Stimulated activated CD8-positive, alpha-beta memory T cell treated with anti-CD3 and anti-CD28 coated beads, Interleukin-4, amount 100 ng/mL, for 48 hours (primary cell): ENCODE data around the gene RNF220.

Experiments used
- DNase-seq: peaks from one replicate; pipeline ENCODE4 v3.0.0-alpha.2; 2020

The RNF220 gene

DNA sequence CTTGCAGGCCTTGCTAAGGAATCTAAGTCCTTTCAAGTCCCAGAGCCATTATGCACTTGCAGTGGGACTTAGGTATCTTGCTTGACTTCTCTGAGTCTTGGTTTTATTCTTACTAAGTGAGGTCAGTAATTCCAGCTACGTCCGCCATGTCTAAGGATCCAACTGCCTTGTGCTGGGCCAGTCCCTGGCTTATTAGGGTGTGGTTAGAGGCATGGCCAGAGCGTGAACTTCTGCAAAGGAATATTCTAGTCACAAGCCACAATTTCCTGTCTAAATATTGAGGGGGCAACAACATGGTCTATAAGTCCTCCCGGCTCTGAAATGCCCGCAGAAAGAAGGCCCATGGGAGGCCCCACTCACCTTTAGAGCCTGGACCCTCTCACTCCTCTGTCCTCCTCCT, 186.3 kb downstream of the RNF220 start:
- no peak for DNase-seq

GRCh38 chr1:44592208-44593145, 187.4 kb downstream of the RNF220 start:
- no peak for DNase-seq

DNA sequence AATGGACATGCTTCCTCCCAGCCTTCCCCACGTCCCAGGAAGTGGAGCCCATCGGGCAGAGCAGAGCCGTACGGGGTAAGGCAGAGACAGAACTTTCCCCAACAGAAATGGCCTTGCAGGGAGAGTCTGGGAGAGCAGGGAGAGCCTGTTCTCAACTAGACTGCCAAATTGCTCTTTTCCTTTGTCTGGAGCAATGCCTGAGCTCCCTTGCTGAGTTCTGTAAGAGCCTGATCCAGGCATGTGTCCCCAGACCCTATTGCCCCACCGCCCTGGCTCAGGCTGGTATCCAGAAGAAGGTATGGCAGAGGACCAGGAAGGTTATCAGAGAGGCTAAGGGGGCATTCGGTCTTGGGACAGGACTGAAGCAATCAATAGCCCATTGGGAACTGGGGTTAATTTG, 189.3 kb downstream of the RNF220 start:
- no peak for DNase-seq

- peak; percentile 94 for DNase-seq
Measured at GRCh38 chr1:44594871-44595735, 190.0 kb downstream of the RNF220 start.

GRCh38 chr1:44596511-44596910, 191.5 kb downstream of the RNF220 start:
- DNase-seq = no peak

- DNase-seq = no peak
Measured at GRCh38 chr1:44598167-44598566, 193.1 kb downstream of the RNF220 start.

- no peak for DNase-seq
Measured at GRCh38 chr1:44602634-44603628, 197.9 kb downstream of the RNF220 start.

DNA sequence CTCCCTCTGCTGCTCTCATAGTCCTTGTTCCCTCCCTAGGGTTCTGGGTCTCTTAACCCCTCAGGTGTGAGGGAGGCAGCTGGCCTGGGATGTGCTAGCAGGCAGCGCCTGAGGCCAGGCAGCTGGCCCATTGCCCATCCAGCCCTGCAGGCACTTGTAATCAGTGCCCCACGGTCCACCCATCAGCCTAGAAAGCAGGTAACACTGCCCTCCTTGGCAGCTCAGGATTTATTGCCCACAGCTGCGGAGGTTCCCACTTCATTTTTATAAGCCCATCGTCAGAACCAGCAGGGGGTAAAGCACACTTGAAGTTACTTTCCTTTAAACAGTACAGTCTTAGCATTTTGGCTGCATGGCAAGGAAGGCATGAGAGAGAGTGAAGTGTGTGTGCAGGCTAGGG, 198.7 kb downstream of the RNF220 start:
- no peak for DNase-seq

GRCh38 chr1:44604157-44604955, 199.3 kb downstream of the RNF220 start:
- no peak for DNase-seq

- DNase-seq = no peak
Measured at GRCh38 chr1:44605914-44606615, 201.0 kb downstream of the RNF220 start.

GRCh38 chr1:44606701-44607281, 201.7 kb downstream of the RNF220 start:
- no peak for DNase-seq

DNA sequence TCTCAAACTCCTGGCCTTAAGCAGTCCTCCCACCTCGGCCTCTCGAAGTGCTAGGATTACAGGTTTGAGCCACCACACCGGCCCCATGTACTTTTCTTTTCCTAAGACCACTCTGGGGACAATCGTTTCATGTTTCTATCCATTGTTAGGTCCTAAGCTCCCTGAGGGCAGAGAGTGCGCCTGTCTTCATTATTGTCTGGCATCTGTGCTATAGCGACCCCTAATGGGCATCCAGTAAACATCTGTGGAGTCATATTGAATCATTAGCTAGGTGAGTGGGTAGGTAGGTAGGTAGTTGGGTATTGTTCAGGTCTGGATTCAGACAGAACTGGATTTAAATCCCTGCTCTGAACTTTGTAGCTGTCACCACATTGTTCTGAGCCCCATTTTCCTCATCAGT, 203.1 kb downstream of the RNF220 start:
- no peak for DNase-seq

DNA sequence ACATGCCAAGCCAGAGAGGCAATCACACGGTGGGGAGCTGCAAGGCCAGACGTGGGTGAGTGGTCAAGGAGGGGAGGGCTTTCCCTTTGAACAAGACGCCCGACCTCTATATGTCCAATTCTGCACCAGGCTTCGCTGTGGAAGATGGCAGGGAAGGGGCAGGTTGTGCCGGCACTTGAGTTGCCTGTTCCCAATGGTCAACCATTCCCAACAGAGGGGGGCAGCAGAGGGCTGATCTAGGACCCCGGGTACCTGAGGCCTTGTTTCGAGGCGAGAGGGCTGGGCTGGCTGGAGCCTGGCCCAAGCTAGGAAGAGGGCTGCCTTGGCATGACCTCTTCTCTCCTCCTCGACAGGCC, 204.3 kb downstream of the RNF220 start:
- DNase-seq = peak; percentile 63

- DNase-seq = no peak
Measured at GRCh38 chr1:44609768-44610526, 204.9 kb downstream of the RNF220 start.

- DNase-seq = no peak
Measured at GRCh38 chr1:44610527-44611148, 205.6 kb downstream of the RNF220 start.

GRCh38 chr1:44611419-44611818, 206.4 kb downstream of the RNF220 start:
- DNase-seq = no peak

DNA sequence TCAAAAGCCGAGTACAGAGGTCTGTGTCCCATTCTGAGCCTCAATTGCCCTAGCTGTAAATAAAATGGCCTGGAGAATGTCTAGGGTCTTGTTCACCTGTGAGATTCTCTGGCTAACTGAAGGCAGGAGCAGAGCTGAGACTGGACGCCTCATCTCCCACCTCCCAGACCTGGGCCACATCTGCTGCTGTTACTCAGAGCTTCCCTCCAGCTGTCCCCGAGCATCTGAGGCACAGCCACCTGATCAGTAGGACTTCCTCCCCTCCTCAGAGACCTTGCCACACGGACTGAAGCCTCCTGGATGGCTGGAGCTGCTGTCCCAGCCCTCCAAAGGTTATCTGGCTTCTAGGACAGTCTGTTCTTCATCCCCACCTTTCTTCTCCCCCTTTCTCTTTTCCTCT, 206.8 kb downstream of the RNF220 start:
- DNase-seq = no peak

DNA sequence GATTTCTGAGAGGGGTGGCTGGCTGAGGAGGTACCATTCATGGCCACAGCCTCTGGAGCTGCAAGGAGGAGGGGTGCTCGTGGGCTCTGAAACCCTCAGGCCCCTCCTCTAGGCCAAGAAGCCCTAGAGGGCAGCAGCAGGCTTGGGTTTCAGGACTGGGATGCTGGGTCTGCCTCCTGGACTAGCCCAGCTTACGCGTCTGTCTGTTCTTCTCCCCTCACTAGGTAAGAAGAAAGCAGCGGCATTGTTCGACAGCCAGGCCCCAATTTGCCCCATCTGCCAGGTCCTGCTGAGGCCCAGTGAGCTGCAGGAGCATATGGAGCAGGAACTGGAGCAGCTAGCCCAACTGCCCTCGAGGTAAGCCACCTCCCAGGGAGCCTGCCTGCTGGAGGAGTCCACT, 208.9 kb downstream of the RNF220 start:
- no peak for DNase-seq

DNA sequence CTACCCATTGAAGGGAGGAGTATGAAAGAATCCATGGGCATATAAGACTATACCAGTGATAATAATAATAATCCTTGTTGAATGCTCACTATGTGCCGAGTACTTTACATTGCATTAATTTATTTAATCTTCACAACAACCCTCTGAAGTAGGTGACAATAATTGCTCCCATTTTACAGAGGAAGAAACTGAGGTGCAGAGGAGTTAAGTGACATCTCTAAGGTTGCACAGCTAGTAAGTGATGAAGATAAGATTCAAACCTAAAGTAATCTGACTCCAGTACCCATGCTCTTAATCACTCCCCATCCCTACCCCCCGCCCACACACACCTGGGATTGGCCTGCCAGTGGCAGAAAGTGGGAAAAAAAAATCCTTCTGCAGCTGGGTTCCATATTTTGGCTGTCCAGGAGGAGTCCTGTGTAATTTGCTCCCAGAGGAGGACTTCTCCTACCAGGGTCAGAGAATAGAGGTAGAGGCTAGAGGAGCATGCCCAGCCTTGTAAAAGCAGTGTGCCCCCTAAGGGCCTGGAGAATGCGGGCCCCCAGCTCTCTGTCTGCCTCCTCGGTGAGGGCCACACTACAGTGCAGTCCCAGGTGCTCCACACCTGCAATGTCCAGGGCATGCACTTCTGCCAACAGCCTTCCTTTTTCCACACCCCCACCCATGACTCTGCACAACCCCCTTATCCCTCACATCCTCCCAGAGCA, 211.4 kb downstream of the RNF220 start:
- DNase-seq = no peak
